H1 (cell line): ENCODE data around the gene MZT1. TPM values are rescaled to one million over a fixed set of nuclear protein-coding genes. Genes with fewer than 3 reads are reported as not detected.

Source experiments
- CTCF ChIA-PET: fragments of 300-600 bp; sonication (Branson Sonifier 250); formaldehyde crosslinking; loops from one replicate; lab custom pipeline; 2021; ENCODE audit not compliant: partially characterized antibody; lab: Charles Lee
- POLR2A ChIA-PET: fragments of 300-600 bp; sonication (Branson Sonifier 250); formaldehyde crosslinking; loops from one replicate; lab custom pipeline; 2021; ENCODE audit warnings: inconsistent platforms; ENCODE audit not compliant: partially characterized antibody; lab: Charles Lee
- DNase-seq, 2 experiments: peaks; one replicate each; pipeline versions ENCODE4 v3.0.0 to v3.0.0-alpha.2; 2010 to 2022; ENCODE audit warnings: low spot score in 2 of 2, low read depth in 1 of 2, mixed read lengths in 1 of 2
- FAIRE-seq: peaks from 2 replicates; lab custom pipeline; 2011; peaks lifted over from hg19 to GRCh38; lab: Jason Lieb, UNC
- H2AFZ ChIP-seq: 2 replicates; pipeline ENCODE4 v1.8.1; 2012; ENCODE audit warnings: low read length, inconsistent platforms
- H2AK5ac ChIP-seq: 2 replicates; pipeline ENCODE4 v1.6.1; 2013; ENCODE audit warnings: low read depth, low read length
- H2BK120ac ChIP-seq: replicated peaks from 2 replicates; pipeline ENCODE3; 2013; ENCODE audit warnings: low read depth, low read length, inconsistent platforms
- H2BK12ac ChIP-seq: 2 replicates; pipeline ENCODE4 v1.6.1; 2013; ENCODE audit warnings: low read depth, low read length
- H2BK15ac ChIP-seq: 2 replicates; pipeline ENCODE4 v1.6.1; 2013; ENCODE audit warnings: low read length
- H2BK20ac ChIP-seq: 2 replicates; pipeline ENCODE4 v1.6.1; 2013; ENCODE audit warnings: low read length
- H2BK5ac ChIP-seq: 2 replicates; pipeline ENCODE4 v1.6.1; 2013; ENCODE audit warnings: low read depth, low read length
- H3K14ac ChIP-seq: 2 replicates; pipeline ENCODE4 v1.6.1; 2013; ENCODE audit warnings: inconsistent platforms; ENCODE audit not compliant: insufficient read length
- H3K18ac ChIP-seq: 2 replicates; pipeline ENCODE4 v1.6.1; 2013; ENCODE audit warnings: low read length; ENCODE audit errors: extremely low read depth
- H3K23ac ChIP-seq: 2 replicates; pipeline ENCODE4 v1.6.1; 2013; ENCODE audit warnings: inconsistent platforms; ENCODE audit not compliant: insufficient read length
- H3K23me2 ChIP-seq: 2 replicates; pipeline ENCODE4 v1.6.1; 2013; ENCODE audit warnings: low read depth, low read length
- H3K27ac ChIP-seq: 2 replicates; pipeline ENCODE4 v1.6.1; 2011; ENCODE audit warnings: low read depth, low read length, inconsistent platforms
- H3K27me3 ChIP-seq, 4 experiments: replicated peaks in 1 of 4; 1 replicate in 1 of 4; 2 replicates in 3 of 4; pipeline versions ENCODE4 v1.6.1 to v1.8.1; 2011 to 2013; ENCODE audit warnings: low read length in 3 of 4, mild to moderate bottlenecking in 3 of 4, inconsistent platforms in 2 of 4, mixed read lengths in 2 of 4, moderate library complexity in 1 of 4; ENCODE audit not compliant: control insufficient read depth in 3 of 4, insufficient read depth in 3 of 4; ENCODE audit errors: extremely low read depth in 1 of 4
- H3K36me3 ChIP-seq, 4 experiments: 2 replicates each; pipeline versions ENCODE4 v1.6.1 to v1.8.1; 2011 to 2013; ENCODE audit warnings: mild to moderate bottlenecking in 4 of 4, low read length in 3 of 4, moderate library complexity in 2 of 4, control low read depth in 1 of 4, inconsistent platforms in 1 of 4; ENCODE audit not compliant: insufficient read depth in 4 of 4, control insufficient read depth in 2 of 4
- H3K4ac ChIP-seq: replicated peaks from 2 replicates; pipeline ENCODE3; 2013; ENCODE audit warnings: low read length, low read depth, mixed read lengths, inconsistent platforms; ENCODE audit not compliant: insufficient read length
- H3K4me1 ChIP-seq, 4 experiments: replicated peaks in 1 of 4; 1 replicate in 1 of 4; 2 replicates in 3 of 4; pipeline versions ENCODE4 v1.6.1 to v1.8.1; 2011 to 2013; ENCODE audit warnings: low read length in 3 of 4, inconsistent platforms in 2 of 4, mixed read lengths in 1 of 4; ENCODE audit not compliant: insufficient read depth in 4 of 4, control insufficient read depth in 3 of 4
- H3K4me2 ChIP-seq, 2 experiments: 2 replicates each; pipeline versions ENCODE4 v1.6.1 to v1.8.1; 2011 to 2013; ENCODE audit warnings: low read depth in 2 of 2, low read length in 2 of 2, control low read depth in 1 of 2, inconsistent platforms in 1 of 2, mild to moderate bottlenecking in 1 of 2; ENCODE audit not compliant: insufficient read depth in 1 of 2
- H3K4me3 ChIP-seq, 4 experiments: fragments of 200-600, 300-600 bp in 1 of 4; sonication (generic), shearing (Covaris generic), sonication (Bioruptor Twin) in 1 of 4; 2 replicates each; pipeline versions ENCODE4 v1.5.1 to v1.8.1; 2011 to 2016; ENCODE audit warnings: low read length in 4 of 4, low read depth in 3 of 4, control low read depth in 2 of 4, inconsistent platforms in 2 of 4, mild to moderate bottlenecking in 2 of 4, mixed read lengths in 1 of 4, moderate library complexity in 1 of 4; ENCODE audit not compliant: insufficient read depth in 2 of 4; ENCODE audit errors: extremely low read depth in 1 of 4
- H3K56ac ChIP-seq: replicated peaks from 2 replicates; pipeline ENCODE3; 2013; ENCODE audit warnings: low read depth, mild to moderate bottlenecking, mixed read lengths, low read length, inconsistent platforms; ENCODE audit not compliant: insufficient read length
- H3K79me1 ChIP-seq: 2 replicates; pipeline ENCODE4 v1.6.1; 2013; ENCODE audit warnings: low read depth, low read length, control low read depth
- H3K79me2 ChIP-seq, 2 experiments: 2 replicates each; pipeline versions ENCODE4 v1.6.1 to v1.8.1; 2012 to 2013; ENCODE audit warnings: low read length in 2 of 2, mild to moderate bottlenecking in 2 of 2, inconsistent platforms in 1 of 2; ENCODE audit not compliant: insufficient read depth in 2 of 2, control insufficient read depth in 1 of 2
- H3K9ac ChIP-seq, 4 experiments: replicated peaks in 1 of 4; 1 replicate in 1 of 4; 2 replicates in 3 of 4; pipeline versions ENCODE4 v1.6.1 to v1.8.1; 2011 to 2013; ENCODE audit warnings: low read depth in 3 of 4, low read length in 3 of 4, control low read depth in 2 of 4, mild to moderate bottlenecking in 2 of 4, moderate library complexity in 2 of 4, inconsistent platforms in 1 of 4; ENCODE audit errors: extremely low read depth in 1 of 4
- H3K9me3 ChIP-seq, 2 experiments: 2 replicates each; pipeline versions ENCODE4 v1.6.1 to v1.8.1; 2012 to 2013; ENCODE audit warnings: mild to moderate bottlenecking in 2 of 2, moderate library complexity in 2 of 2, control low read depth in 1 of 2, inconsistent platforms in 1 of 2, low read depth in 1 of 2, low read length in 1 of 2, mixed read lengths in 1 of 2; ENCODE audit not compliant: insufficient read depth in 2 of 2
- H4K20me1 ChIP-seq, 2 experiments: replicated peaks in 1 of 2; 2 replicates each; pipeline versions ENCODE3 to v1.8.1; 2011 to 2013; ENCODE audit warnings: inconsistent platforms in 2 of 2, low read length in 2 of 2, mild to moderate bottlenecking in 1 of 2; ENCODE audit not compliant: insufficient read depth in 2 of 2, control insufficient read depth in 1 of 2
- H4K5ac ChIP-seq: 2 replicates; pipeline ENCODE4 v1.6.1; 2013; ENCODE audit warnings: low read length, low read depth, mixed read lengths, inconsistent platforms; ENCODE audit not compliant: insufficient read length
- H4K8ac ChIP-seq: 2 replicates; pipeline ENCODE4 v1.8.0; 2013; ENCODE audit warnings: mild to moderate bottlenecking, moderate library complexity, low read length, inconsistent platforms; ENCODE audit not compliant: insufficient read depth; ENCODE audit errors: extremely low read depth
- H4K91ac ChIP-seq: replicated peaks from 2 replicates; pipeline ENCODE3; 2013; ENCODE audit warnings: low read length, mixed read lengths, inconsistent platforms; ENCODE audit not compliant: insufficient read length
- ATF3 ChIP-seq: IDR thresholded peaks from 2 replicates; pipeline ENCODE4 v1.6.1; 2011; ENCODE audit warnings: low read depth, mild to moderate bottlenecking, low read length; ENCODE audit not compliant: insufficient read depth
- CHD2 ChIP-seq: IDR thresholded peaks from 2 replicates; pipeline ENCODE4 v1.6.1; 2012; ENCODE audit warnings: low read length, improper control_type of control experiment
- SRF ChIP-seq: IDR thresholded peaks from 2 replicates; pipeline ENCODE4 v1.6.1; 2011; ENCODE audit warnings: mild to moderate bottlenecking, low read depth, low read length, moderate library complexity
- SUZ12 ChIP-seq: fragments of 200-600 bp; sonication (generic); IDR thresholded peaks from 2 replicates; pipeline ENCODE4 v1.6.1; 2012; ENCODE audit warnings: mild to moderate bottlenecking, inconsistent platforms, low read length, moderate library complexity, mixed read lengths
- polyA plus RNA-seq, 7 experiments: library from polyadenylated mRNA; depleted of rRNA in 3 of 7; stranded (reverse) in 5 of 7; unstranded in 2 of 7; fragments of >200 nt in 5 of 7; fragments of 200-250 nt in 2 of 7; gene quantifications; 1 replicate in 5 of 7; 2 replicates in 1 of 7; 4 replicates in 1 of 7; pipeline versions ENCODE4 v1.2.1 to v1.2.3, GENCODE V29; 2011 to 2013; ENCODE audit warnings: missing spikeins in 2 of 7, mixed read lengths in 2 of 7
- total RNA-seq: library from RNA; stranded (reverse); fragmentation: NEBNext Ultra II Directional; extraction: Animal tissue kit (Norgen Biotek cat#: 25700); gene quantifications from 2 replicates; pipeline ENCODE4 v1.2.1, GENCODE V29; 2021

MZT1 gene
- total and polyA plus RNA-seq, 2 of the 8 experiments (the other 6 are each of a cell fraction or from before 2014, with no cell fraction given) = 8.8 to 25.2 TPM

GRCh38 chr13:72689181-72689696, 38.2 kb downstream of the MZT1 start:
- Histone ChIP-seq H3K79me2 (no peaks in the 10 kb centered on the region), H3K9me3 (peaks cover 19 to 21% of the 10 kb centered on the region in 2 experiments), H3K79me1 (no peaks in the 10 kb centered on the region), H2BK5ac (no peak overlapping the region), H3K27ac (no peak overlapping the region), H2AK5ac (no peak overlapping the region), H3K4me1 (no peaks in the 10 kb centered on the region), H3K14ac (no peak overlapping the region), H3K27me3 (no peaks in the 10 kb centered on the region), H2BK12ac (no peak overlapping the region), H2AFZ (no peak overlapping the region), H3K18ac (no peak overlapping the region), H3K23ac (no peak overlapping the region), H2BK15ac (no peak overlapping the region), H3K4me3 (no peak overlapping the region), H4K5ac (no peak overlapping the region), H3K4ac (no peak overlapping the region), H4K8ac (no peak overlapping the region), H3K9ac (no peak overlapping the region), H4K91ac (no peak overlapping the region), H3K23me2 (no peaks in the 10 kb centered on the region; the same call in 1 of the 2 replicates), H3K4me2 (no peak overlapping the region), H2BK120ac (no peak overlapping the region), H3K36me3 (no peaks in the 10 kb centered on the region; a peak in 2 of 8 replicates), H2BK20ac (no peak overlapping the region), H4K20me1 (no peaks in the 10 kb centered on the region), H3K56ac (no peak overlapping the region)
- DNase-seq = no peak
- ChIA-PET POLR2A (no interaction called here), CTCF (interaction anchor here (1.1 to 1.3 kb wide), 2 partner anchors 40 to 47 kb away, joined by 3 to 4 read pairs; no protein-coding TSS in a partner anchor)
- TF ChIP-seq CHD2 (no peak), SUZ12 (no peak), SRF (no peak), ATF3 (no peak)
- FAIRE-seq = no peak
